WERI-Rb-1 (cell line): ENCODE measurements around the gene ZNF232.
"Not testable (repeated sequence)": the region's sequence is repeated elsewhere in the genome, so short reads cannot be mapped to it uniquely, and the experiment has no call there.

Experiments
- DNase-seq: peaks from one replicate; pipeline ENCODE4 v3.0.0-alpha.2; 2020
- H3K27ac ChIP-seq: fragments of 250-450 bp; sonication (Bioruptor Pico); 2 replicates; pipeline ENCODE4 v1.5.1; 2020; ENCODE audit warnings: mild to moderate bottlenecking, moderate library complexity
- H3K27me3 ChIP-seq: fragments of 250-450 bp; sonication (Bioruptor Pico); 2 replicates; pipeline ENCODE4 v1.5.1; 2021; ENCODE audit warnings: mild to moderate bottlenecking, low read depth, moderate library complexity; ENCODE audit not compliant: insufficient read depth, severe bottlenecking
- H3K36me3 ChIP-seq: fragments of 250-450 bp; sonication (Bioruptor Pico); 2 replicates; pipeline ENCODE4 v1.5.1; 2020; ENCODE audit warnings: mild to moderate bottlenecking, moderate library complexity
- H3K4me3 ChIP-seq: 2 replicates; pipeline ENCODE4 v1.5.1; 2011; ENCODE audit warnings: low read depth, mild to moderate bottlenecking, control low read depth, low read length
- H3K9me3 ChIP-seq: fragments of 250-450 bp; sonication (Bioruptor Pico); 2 replicates; pipeline ENCODE4 v1.5.1; 2021; ENCODE audit warnings: mild to moderate bottlenecking, moderate library complexity; ENCODE audit not compliant: severe bottlenecking
- TF ChIP-seq, protein P1 (sequence below): IDR thresholded peaks from 2 replicates; pipeline ENCODE4 v1.5.1; 2011; ENCODE audit warnings: low read depth, mild to moderate bottlenecking, control low read depth, inconsistent platforms, low read length

ZNF232 gene

DNA sequence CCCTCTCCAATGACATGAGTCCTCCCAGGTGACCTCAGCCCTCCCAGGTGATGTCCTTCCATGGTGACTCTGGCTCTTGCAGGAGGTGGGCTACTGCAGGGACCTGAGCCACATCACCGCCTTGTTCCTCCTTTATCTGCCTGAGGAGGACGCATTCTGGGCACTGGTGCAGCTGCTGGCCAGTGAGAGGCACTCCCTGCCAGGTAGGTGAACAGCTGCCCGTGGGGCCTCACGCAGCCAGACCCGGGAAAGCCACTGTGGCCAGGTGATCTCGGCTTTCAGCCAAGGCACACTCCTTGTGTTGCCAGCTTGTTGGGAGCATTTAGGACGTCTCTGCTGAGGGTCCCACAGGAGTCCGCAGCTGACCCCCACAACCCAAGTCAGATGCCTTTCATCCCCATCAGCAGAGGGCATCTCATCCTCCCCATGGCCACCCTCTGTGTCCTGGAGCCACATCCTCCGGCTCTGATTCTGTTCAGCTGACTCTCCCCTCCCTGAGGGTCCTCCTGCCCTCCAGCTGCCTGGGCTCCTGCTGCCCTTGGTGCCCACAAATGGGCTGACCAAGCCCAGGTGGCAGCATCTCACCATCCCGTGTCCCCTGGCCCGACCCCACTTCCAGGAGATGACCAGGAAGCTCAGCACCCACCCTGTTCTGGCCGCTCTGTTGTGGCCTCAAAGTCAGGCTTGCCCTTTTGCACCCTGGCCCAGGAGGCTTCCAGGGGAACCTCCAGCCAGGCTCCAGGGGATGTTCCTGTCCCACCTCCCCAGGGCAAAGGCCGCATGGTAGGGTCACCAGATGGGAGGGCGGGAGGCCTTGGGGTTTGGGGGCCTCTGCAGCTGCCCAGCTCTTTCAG lies 24.3 kb upstream of the ZNF232 start:
- no peak overlapping the region for H3K27ac ChIP-seq
- H3K9me3 ChIP-seq = no peaks in the 10 kb centered on the region
- H3K4me3 ChIP-seq = no peak overlapping the region
- no peaks in the 10 kb centered on the region for H3K36me3 ChIP-seq
- TF ChIP-seq, protein P1, sequence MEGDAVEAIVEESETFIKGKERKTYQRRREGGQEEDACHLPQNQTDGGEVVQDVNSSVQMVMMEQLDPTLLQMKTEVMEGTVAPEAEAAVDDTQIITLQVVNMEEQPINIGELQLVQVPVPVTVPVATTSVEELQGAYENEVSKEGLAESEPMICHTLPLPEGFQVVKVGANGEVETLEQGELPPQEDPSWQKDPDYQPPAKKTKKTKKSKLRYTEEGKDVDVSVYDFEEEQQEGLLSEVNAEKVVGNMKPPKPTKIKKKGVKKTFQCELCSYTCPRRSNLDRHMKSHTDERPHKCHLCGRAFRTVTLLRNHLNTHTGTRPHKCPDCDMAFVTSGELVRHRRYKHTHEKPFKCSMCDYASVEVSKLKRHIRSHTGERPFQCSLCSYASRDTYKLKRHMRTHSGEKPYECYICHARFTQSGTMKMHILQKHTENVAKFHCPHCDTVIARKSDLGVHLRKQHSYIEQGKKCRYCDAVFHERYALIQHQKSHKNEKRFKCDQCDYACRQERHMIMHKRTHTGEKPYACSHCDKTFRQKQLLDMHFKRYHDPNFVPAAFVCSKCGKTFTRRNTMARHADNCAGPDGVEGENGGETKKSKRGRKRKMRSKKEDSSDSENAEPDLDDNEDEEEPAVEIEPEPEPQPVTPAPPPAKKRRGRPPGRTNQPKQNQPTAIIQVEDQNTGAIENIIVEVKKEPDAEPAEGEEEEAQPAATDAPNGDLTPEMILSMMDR = no peak
- H3K27me3 ChIP-seq = no peaks in the 10 kb centered on the region
- DNase-seq = no peak

DNA sequence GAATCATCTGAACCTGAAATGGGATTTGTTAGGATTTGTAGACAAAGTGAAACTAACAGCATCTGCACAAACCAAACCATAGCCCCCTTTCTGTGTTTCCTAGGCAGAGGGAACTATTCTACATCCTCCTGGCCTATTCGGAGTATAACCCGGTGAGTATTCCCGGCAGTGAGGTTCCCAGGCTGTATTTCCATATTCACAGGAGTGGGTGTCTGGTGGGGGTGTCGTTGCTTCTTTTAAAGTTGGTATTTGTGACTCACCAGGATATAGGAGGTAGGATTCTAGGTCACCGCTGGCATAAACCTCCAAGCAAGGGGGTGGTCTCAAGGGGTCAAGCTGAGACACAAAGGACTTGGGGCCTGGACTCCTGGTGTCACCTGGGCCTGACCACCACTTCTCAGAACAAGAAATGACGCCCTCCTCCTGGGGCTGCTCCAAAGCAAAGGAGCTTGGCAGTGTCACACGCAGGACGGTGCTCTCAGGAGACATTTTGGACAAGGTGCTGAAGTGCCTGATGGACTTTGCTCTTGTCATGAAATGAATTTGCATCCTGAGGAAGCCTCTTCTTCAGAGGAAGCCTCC lies 23.5 kb upstream of the ZNF232 start:
- not testable (repeated sequence) for H3K27ac ChIP-seq, DNase-seq, H3K27me3 ChIP-seq, H3K9me3 ChIP-seq, H3K4me3 ChIP-seq, H3K36me3 ChIP-seq

DNA sequence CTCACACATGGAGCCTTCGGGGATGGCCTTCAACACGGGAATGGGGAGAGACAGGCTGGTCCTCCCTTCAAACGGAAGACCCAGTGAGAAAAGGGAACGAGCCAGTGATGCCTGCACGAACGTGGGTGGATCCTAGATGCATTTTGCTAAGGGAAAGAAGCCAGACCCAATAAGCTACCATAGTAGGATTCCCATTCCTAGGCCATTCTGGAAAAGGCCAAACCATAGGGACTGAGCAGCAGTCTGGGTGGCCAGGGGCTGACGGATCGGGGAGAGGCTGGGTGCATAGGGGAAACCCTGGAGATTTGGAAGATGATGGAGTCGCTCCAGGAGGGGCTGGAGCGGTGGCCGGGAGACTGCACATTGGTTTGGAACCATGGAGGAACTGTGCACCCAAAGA lies 22.9 kb upstream of the ZNF232 start:
- H3K4me3 ChIP-seq, H3K27me3 ChIP-seq, H3K36me3 ChIP-seq, DNase-seq, H3K9me3 ChIP-seq, H3K27ac ChIP-seq: not testable (repeated sequence)

DNA sequence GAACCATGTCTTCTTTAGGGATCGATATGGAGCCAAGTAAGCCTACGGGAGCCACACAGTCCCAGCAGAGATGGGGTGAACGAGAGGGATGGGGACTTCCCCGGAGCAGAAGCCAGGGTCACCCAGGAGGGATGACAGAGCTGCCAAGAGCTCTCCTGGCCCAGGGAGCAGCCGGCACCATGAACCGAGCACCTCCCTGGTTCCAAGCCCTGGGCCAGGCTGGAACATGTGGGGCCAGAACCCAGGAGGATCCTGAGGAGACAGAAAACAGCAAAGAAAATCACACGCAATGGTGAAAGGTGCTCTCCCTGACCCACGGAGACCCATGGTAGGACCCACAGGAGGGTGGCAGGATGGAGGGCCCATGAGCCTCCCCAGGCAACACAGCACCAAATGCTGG lies 22.3 kb upstream of the ZNF232 start:
- not testable (repeated sequence) for H3K9me3 ChIP-seq, DNase-seq, H3K36me3 ChIP-seq, H3K27me3 ChIP-seq, H3K27ac ChIP-seq, H3K4me3 ChIP-seq

DNA sequence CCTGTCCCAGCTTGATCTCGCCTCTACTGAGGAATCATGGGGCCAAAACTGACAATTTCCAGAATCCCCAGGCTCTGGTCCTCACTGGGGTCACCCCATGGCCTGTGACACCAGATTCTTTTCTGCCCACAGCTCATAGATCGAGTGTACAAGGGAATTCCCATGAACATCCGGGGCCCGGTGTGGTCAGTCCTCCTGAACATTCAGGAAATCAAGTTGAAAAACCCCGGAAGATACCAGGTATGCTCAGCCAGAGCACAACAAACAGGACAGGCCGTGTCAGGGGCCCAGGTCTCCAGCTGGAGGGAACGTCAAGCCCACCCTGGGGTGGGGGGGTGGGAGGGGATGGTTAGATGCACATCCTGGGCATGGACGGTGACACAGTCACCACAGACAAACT lies 21.6 kb upstream of the ZNF232 start:
- no peaks in the 10 kb centered on the region for H3K27me3 ChIP-seq
- TF ChIP-seq, protein P1 = no peak

DNA sequence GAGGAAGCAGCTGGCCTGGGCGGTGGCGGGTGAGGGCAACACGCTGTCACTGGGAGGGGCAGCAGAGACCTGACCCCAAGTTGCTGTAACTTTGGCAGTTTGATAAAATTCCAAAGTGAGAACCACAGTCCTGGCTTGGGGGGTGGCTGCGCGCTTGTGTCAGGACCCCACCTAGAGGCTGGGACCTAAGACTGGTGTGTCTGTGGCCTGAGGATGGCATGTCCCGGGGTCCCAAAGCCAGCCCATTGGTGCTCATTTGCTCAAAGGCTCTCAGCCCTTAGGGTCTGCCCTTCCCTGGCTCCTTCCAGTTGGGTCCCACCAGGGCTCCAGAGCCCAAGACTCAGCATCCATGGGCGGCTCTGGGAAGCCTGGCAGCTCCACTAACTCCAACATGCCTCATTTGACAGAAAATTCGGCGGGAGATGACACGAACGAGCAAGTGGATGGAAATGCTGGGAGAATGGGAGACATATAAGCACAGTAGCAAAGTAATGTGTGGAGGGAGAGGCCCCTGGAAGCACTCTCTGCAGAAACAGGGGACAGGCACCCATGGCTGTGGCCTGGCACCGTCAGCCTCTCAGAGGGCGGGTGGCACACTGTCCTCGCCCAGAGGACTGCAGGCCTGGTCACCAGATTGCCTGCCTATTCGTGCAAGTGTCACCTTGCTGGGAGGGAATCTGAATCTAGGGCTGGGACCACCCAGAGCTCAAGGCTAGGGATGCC lies 21.0 kb upstream of the ZNF232 start:
- not testable (repeated sequence) for H3K36me3 ChIP-seq, H3K27me3 ChIP-seq, H3K4me3 ChIP-seq, H3K9me3 ChIP-seq, DNase-seq, H3K27ac ChIP-seq

More for the DNA sequence above, 21.6 kb upstream of the ZNF232 start:
- Histone ChIP-seq H3K27ac (no peak overlapping the region), H3K36me3 (no peaks in the 10 kb centered on the region), H3K4me3 (no peak overlapping the region), H3K9me3 (no peaks in the 10 kb centered on the region)
- no peak for DNase-seq

DNA sequence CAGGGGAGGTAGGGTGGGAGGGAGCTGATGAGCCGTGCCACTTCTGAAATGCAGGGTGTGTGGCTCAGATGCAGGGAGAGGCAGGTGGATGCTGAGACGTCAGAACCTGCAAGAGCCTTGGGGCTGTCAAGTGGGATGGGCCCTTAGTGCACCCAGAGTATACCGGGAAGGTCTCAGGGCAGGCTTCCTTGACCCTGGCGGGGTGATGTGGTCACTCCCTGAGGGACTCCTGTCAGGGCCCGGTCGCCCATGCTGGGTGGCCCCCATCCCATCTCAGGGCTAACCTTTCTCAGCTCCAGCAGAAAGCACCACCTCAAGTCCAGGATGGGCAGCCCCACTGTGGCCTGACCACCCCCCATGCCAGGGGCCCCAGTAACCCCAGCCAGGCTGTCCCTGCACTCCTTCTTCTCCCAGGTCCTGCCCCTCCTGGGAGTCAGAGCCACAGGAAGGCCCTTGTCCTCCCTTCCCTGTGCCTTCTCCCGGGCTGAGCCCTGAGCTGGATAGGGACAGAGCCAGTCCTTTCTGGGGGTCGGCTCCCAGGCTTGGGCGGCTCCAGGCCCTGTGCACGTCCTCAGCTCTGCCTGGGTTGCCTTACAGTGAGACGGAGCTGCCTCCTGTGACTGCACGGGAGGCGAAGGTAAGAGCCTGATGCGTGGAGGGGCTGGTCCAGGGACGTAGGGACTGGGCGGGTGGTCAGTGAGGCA lies 20.3 kb upstream of the ZNF232 start:
- not testable (repeated sequence) for H3K27ac ChIP-seq, DNase-seq, H3K36me3 ChIP-seq, H3K9me3 ChIP-seq, H3K27me3 ChIP-seq, H3K4me3 ChIP-seq

DNA sequence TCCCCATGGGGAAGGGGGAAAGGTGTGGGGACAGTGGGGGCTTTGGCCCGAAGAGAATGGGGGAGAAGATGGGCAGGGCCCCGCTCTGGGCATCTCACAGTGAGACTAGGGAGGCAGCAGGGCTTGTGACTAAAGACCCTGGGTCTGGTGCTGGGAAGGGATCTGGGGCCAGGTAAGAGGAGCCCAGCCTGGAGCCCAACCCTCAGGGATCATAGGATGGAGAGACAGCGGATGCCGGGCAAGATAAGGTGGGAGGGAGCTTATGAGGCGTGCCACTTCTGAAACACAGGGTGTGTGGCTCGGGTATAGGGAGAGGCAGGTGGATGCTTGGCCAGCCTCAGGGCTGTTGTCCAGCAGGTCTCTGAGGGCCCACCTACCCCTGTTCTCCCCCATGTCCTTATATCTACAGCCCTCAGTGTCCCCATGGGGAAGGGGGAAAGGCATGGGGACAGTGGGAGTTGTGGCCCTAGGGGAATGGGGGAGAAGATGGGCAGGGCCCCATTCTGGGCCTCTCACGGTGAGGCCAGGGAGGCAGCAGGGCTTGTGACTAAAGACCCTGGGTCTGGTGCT lies 19.6 kb upstream of the ZNF232 start:
- Histone ChIP-seq H3K27ac (no peak overlapping the region), H3K4me3 (no peak overlapping the region), H3K9me3 (no peaks in the 10 kb centered on the region), H3K27me3 (no peaks in the 10 kb centered on the region), H3K36me3 (no peaks in the 10 kb centered on the region)
- no peak for DNase-seq
- TF ChIP-seq, protein P1 = no peak

DNA sequence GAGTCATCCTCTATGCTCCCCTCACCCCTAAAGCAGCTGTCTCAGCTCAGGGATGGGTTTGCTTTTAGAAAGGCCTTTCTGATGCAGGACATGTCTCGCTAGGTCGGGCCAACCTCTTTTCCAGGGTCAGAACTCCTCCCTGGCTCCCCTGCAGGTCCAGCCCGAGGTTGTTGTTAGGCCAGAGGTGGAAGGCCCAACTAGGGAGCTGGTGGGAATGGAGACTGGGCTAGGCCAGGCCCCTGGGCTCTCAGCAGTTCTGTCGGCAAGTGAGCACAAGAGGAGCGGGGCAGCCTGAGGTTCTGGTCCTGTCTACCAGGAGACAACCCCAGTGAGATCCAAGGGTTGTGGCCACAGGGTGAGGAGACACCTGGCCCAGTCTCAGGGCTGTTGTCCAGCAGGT lies 19.0 kb upstream of the ZNF232 start:
- DNase-seq, H3K27ac ChIP-seq, H3K27me3 ChIP-seq, H3K9me3 ChIP-seq, H3K36me3 ChIP-seq, H3K4me3 ChIP-seq: not testable (repeated sequence)

DNA sequence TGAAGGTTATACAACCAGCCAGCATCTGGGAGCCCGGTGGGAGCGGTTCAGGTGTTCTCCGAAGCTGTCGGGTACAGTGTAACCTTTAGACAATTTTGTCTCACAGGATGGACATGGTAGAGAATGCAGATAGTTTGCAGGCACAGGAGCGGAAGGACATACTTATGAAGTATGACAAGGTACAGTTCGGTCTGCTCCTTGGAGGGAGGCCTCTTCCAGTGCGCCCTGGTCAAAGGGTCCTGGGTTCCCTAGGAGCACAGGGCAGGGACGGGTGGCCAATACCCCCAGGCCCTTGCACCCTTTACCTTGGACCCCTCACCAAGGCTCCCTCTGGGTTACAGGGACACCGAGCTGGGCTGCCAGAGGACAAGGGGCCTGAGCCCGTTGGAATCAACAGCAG lies 18.6 kb upstream of the ZNF232 start:
- not testable (repeated sequence) for H3K36me3 ChIP-seq, DNase-seq, H3K27ac ChIP-seq, H3K9me3 ChIP-seq, H3K27me3 ChIP-seq, H3K4me3 ChIP-seq

DNA sequence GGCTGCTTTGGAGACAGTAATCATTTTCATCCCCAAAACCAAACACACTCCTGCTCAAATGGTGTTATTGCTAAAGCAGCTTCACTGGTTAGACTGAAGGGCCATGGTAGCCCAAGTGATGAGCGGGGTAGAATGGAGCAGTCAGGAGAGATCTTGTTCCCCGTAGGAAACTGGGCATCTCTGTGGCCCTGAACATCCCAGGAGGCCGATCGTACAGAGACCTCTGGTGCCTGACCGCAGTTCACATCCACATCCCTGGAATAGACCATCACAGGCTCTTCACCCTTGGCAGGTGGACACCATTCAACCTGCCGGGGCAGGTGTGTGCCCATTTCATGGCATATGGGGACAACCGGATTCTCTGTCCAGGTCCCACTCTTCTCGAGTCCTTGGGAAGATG lies 18.1 kb upstream of the ZNF232 start:
- H3K27ac ChIP-seq, H3K9me3 ChIP-seq, H3K4me3 ChIP-seq, DNase-seq, H3K27me3 ChIP-seq, H3K36me3 ChIP-seq: not testable (repeated sequence)
